Mesenchymal stem cell (in vitro differentiated cells and primary cell): ENCODE data around the gene GPC3.

ENCODE experiments used
- DNase-seq: peaks from one replicate; pipeline ENCODE4 v3.0.0-alpha.2; 2013
- H2AFZ ChIP-seq: one replicate; pipeline ENCODE4 v1.6.1; 2013; ENCODE audit warnings: low read depth, mild to moderate bottlenecking, control low read depth, inconsistent platforms, low read length, moderate library complexity
- H2AK5ac ChIP-seq: 2 replicates; pipeline ENCODE4 v1.6.1; 2013; ENCODE audit warnings: low read length, moderate library complexity, mild to moderate bottlenecking, inconsistent platforms; ENCODE audit not compliant: severe bottlenecking
- H2BK120ac ChIP-seq: one replicate; pipeline ENCODE4 v1.6.1; 2013; ENCODE audit warnings: low read depth, mild to moderate bottlenecking, inconsistent platforms, low read length, moderate library complexity
- H2BK12ac ChIP-seq, 2 experiments: one replicate each; pipeline ENCODE4 v1.6.1; 2013; ENCODE audit warnings: inconsistent platforms in 2 of 2, low read length in 2 of 2, mild to moderate bottlenecking in 2 of 2, moderate library complexity in 2 of 2, control low read depth in 1 of 2
- H2BK15ac ChIP-seq: one replicate; pipeline ENCODE4 v1.6.1; 2013; ENCODE audit warnings: mild to moderate bottlenecking, low read depth, inconsistent platforms; ENCODE audit not compliant: poor library complexity, severe bottlenecking
- H2BK5ac ChIP-seq: 2 replicates; pipeline ENCODE4 v1.6.1; 2013; ENCODE audit warnings: low read depth, mild to moderate bottlenecking, low read length, control low read depth, inconsistent platforms; ENCODE audit not compliant: poor library complexity, severe bottlenecking
- H3K14ac ChIP-seq, 2 experiments: one replicate each; pipeline ENCODE4 v1.6.1; 2013; ENCODE audit warnings: inconsistent platforms in 2 of 2, low read length in 2 of 2, control low read depth in 1 of 2, mild to moderate bottlenecking in 1 of 2, moderate library complexity in 1 of 2
- H3K18ac ChIP-seq, 2 experiments: one replicate each; pipeline ENCODE4 v1.6.1; 2013; ENCODE audit warnings: inconsistent platforms in 2 of 2, low read length in 2 of 2, control low read depth in 1 of 2, low read depth in 1 of 2, mild to moderate bottlenecking in 1 of 2
- H3K23ac ChIP-seq, 2 experiments: one replicate each; pipeline ENCODE4 v1.6.1; 2013; ENCODE audit warnings: inconsistent platforms in 2 of 2, low read length in 2 of 2, mild to moderate bottlenecking in 2 of 2, moderate library complexity in 2 of 2, control low read depth in 1 of 2
- H3K27ac ChIP-seq: 2 replicates; pipeline ENCODE4 v1.5.1; 2013; ENCODE audit warnings: mild to moderate bottlenecking, moderate library complexity, low read length, control low read depth, inconsistent platforms; ENCODE audit not compliant: poor library complexity, severe bottlenecking
- H3K27me3 ChIP-seq, 2 experiments: 2 replicates each; pipeline versions ENCODE4 v1.6.1 to v1.7.0; 2013; ENCODE audit warnings: low read length in 2 of 2, mild to moderate bottlenecking in 2 of 2, moderate library complexity in 2 of 2, control low read depth in 1 of 2, inconsistent platforms in 1 of 2; ENCODE audit not compliant: control insufficient read depth in 1 of 2, insufficient read depth in 1 of 2
- H3K36me3 ChIP-seq, 2 experiments: 2 replicates each; pipeline versions ENCODE4 v1.6.1 to v1.7.0; 2013; ENCODE audit warnings: low read length in 2 of 2, control low read depth in 1 of 2, inconsistent platforms in 1 of 2, low read depth in 1 of 2, mild to moderate bottlenecking in 1 of 2; ENCODE audit not compliant: insufficient read depth in 2 of 2, control insufficient read depth in 1 of 2
- H3K4ac ChIP-seq, 2 experiments: one replicate each; pipeline ENCODE4 v1.6.1; 2013; ENCODE audit warnings: inconsistent platforms in 2 of 2, low read length in 2 of 2, mild to moderate bottlenecking in 2 of 2, moderate library complexity in 2 of 2, control low read depth in 1 of 2, low read depth in 1 of 2
- H3K4me1 ChIP-seq: 2 replicates; pipeline ENCODE4 v1.6.1; 2013; ENCODE audit warnings: low read depth, low read length, control low read depth; ENCODE audit not compliant: control insufficient read depth, insufficient read depth
- H3K4me2 ChIP-seq: 2 replicates; pipeline ENCODE4 v1.6.1; 2013; ENCODE audit warnings: low read length, mild to moderate bottlenecking, inconsistent platforms; ENCODE audit not compliant: poor library complexity, severe bottlenecking
- H3K4me3 ChIP-seq, 2 experiments: 2 replicates each; pipeline versions ENCODE4 v1.5.1 to v1.7.0; 2013; ENCODE audit warnings: low read length in 2 of 2, mild to moderate bottlenecking in 2 of 2, control low read depth in 1 of 2, low read depth in 1 of 2; ENCODE audit not compliant: insufficient read depth in 1 of 2
- H3K79me1 ChIP-seq: replicated peaks from 2 replicates; pipeline ENCODE4 v1.6.1; 2013; ENCODE audit warnings: mild to moderate bottlenecking, control low read depth, low read length, inconsistent platforms; ENCODE audit not compliant: poor library complexity, severe bottlenecking
- H3K9ac ChIP-seq: 2 replicates; pipeline ENCODE4 v1.7.0; 2013; ENCODE audit warnings: mild to moderate bottlenecking, low read length, moderate library complexity
- H3K9me3 ChIP-seq: 2 replicates; pipeline ENCODE4 v1.7.0; 2013; ENCODE audit warnings: mild to moderate bottlenecking, low read length; ENCODE audit not compliant: control insufficient read depth
- H4K8ac ChIP-seq: one replicate; pipeline ENCODE4 v1.6.1; 2013; ENCODE audit warnings: inconsistent platforms, mild to moderate bottlenecking, low read length, moderate library complexity
- H4K91ac ChIP-seq: one replicate; pipeline ENCODE4 v1.6.1; 2013; ENCODE audit warnings: mild to moderate bottlenecking, low read length, inconsistent platforms
- WGBS: methylation state at CpG from one replicate; pipeline ENCODE4 v1.1.7; 2013; ENCODE audit warnings: mixed read lengths; 5-methylcytosine and 5-hydroxymethylcytosine counted together

The GPC3 gene

DNA sequence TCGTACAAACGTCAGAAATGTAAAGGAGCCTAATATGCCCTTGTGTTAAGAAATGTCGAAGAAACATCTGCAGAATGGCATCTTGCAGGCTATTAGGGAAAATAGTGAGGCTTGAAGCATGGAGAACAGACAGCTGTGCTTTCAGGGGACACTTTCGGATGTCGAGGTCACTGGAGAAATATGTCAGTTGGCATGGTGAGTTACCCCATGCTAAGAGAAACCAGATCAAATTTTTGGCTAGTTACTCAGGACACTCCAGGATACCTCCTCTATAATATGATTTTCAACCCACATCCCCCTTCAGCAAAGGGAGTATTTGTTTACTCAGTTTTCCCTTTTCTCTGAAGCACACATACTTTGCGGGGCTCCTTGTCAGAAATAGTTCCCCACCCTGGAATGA, 171.4 kb downstream of the GPC3 start:
- H2BK120ac ChIP-seq, result no peak overlapping the region
- 32% methylated on average over 6 of the region's 6 CpGs for WGBS
- no peak overlapping the region for H3K14ac ChIP-seq
- no peak overlapping the region for H2BK12ac ChIP-seq
- no peak overlapping the region for H2BK15ac ChIP-seq
- H3K4me3 ChIP-seq, result no peak overlapping the region
- no peak overlapping the region for H3K9ac ChIP-seq
- no peak overlapping the region for H2AK5ac ChIP-seq
- no peak for DNase-seq
- no peaks in the 10 kb centered on the region for H3K79me1 ChIP-seq
- H3K36me3 ChIP-seq, result no peaks in the 10 kb centered on the region
- H3K23ac ChIP-seq, result no peak overlapping the region
- peaks cover 0 to 3% of the 10 kb centered on the region in 2 experiments for H3K27me3 ChIP-seq
- no peak overlapping the region for H2AFZ ChIP-seq
- no peaks in the 10 kb centered on the region for H3K9me3 ChIP-seq
- no peak overlapping the region for H4K8ac ChIP-seq
- H2BK5ac ChIP-seq, result no peak overlapping the region
- no peak overlapping the region for H3K27ac ChIP-seq
- no peaks in the 10 kb centered on the region for H3K4me1 ChIP-seq
- H3K4me2 ChIP-seq, result no peak overlapping the region
- no peak overlapping the region for H3K18ac ChIP-seq
- H3K4ac ChIP-seq, result no peak overlapping the region
- no peak overlapping the region for H4K91ac ChIP-seq

DNA sequence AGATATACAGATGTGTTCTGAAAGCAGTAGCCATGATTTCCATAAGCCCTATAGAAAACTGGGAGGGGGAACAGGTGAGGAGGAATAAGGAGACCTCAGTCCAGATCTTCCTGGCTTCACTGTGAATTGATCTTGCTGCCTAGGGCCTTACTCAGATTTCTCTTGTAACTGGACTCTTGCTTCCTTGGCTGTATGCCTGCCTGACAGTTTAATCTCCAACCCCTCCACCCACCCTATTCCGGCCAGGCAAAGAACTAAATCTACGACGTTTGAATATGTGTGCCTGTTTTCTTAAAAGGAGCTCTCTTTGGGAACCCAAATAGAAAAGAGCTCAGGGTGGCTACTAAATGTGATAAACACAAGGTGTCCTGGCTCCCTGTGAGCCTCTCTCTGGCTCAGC, 173.0 kb downstream of the GPC3 start:
- no peak overlapping the region for H2BK120ac ChIP-seq
- no peak overlapping the region for H4K8ac ChIP-seq
- no peak overlapping the region for H3K18ac ChIP-seq
- H4K91ac ChIP-seq, result no peak overlapping the region
- no peak for DNase-seq
- no peaks in the 10 kb centered on the region for H3K4me1 ChIP-seq
- no peak overlapping the region for H2BK15ac ChIP-seq
- no peaks in the 10 kb centered on the region for H3K79me1 ChIP-seq
- no peak overlapping the region for H2AFZ ChIP-seq
- no CpG with 5 or more reads among the region's 3 CpGs for WGBS
- H3K14ac ChIP-seq, result no peak overlapping the region
- no peaks in the 10 kb centered on the region for H3K36me3 ChIP-seq
- H3K4me3 ChIP-seq, result no peak overlapping the region
- H2AK5ac ChIP-seq, result no peak overlapping the region
- H3K9me3 ChIP-seq, result no peaks in the 10 kb centered on the region
- H3K9ac ChIP-seq, result no peak overlapping the region
- H3K27ac ChIP-seq, result no peak overlapping the region
- H2BK12ac ChIP-seq, result no peak overlapping the region
- no peak overlapping the region for H2BK5ac ChIP-seq
- no peak overlapping the region for H3K4ac ChIP-seq
- H3K23ac ChIP-seq, result no peak overlapping the region
- H3K27me3 ChIP-seq, result peaks cover 0 to 3% of the 10 kb centered on the region in 2 experiments
- H3K4me2 ChIP-seq, result no peak overlapping the region

DNA sequence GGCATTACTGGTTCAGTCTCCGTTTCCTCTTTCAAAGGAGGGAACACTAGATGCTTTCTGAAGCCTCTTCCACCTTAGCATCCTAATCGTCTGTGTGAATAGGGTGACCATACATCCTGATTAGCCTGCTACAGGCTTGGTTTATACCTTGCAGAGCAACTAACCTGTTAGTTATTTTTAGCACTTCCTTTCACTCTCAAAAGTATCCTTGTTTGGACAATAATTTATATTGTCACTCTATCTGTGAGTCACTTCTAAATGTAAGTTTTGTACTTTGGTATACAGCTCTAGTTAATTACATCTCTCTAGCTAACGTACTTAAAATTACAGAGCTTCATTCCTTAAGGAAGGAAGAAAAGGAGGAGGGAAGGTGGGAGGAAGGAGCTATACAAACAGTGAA, 174.5 kb downstream of the GPC3 start:
- Histone ChIP-seq H3K27me3 (peaks cover 0 to 3% of the 10 kb centered on the region in 2 experiments), H3K36me3 (no peaks in the 10 kb centered on the region), H2BK5ac (no peak overlapping the region), H2AFZ (no peak overlapping the region), H3K18ac (no peak overlapping the region), H2AK5ac (no peak overlapping the region), H3K14ac (no peak overlapping the region), H3K4me1 (no peaks in the 10 kb centered on the region), H3K4me3 (no peak overlapping the region), H4K8ac (no peak overlapping the region), H4K91ac (no peak overlapping the region), H2BK120ac (no peak overlapping the region), H3K27ac (no peak overlapping the region), H3K23ac (no peak overlapping the region), H2BK12ac (no peak overlapping the region), H3K9me3 (no peaks in the 10 kb centered on the region), H3K9ac (no peak overlapping the region), H3K4ac (no peak overlapping the region), H3K79me1 (no peaks in the 10 kb centered on the region), H2BK15ac (no peak overlapping the region), H3K4me2 (no peak overlapping the region)
- DNase-seq, result no peak
- 81% methylated on average over 2 of the region's 3 CpGs for WGBS

DNA sequence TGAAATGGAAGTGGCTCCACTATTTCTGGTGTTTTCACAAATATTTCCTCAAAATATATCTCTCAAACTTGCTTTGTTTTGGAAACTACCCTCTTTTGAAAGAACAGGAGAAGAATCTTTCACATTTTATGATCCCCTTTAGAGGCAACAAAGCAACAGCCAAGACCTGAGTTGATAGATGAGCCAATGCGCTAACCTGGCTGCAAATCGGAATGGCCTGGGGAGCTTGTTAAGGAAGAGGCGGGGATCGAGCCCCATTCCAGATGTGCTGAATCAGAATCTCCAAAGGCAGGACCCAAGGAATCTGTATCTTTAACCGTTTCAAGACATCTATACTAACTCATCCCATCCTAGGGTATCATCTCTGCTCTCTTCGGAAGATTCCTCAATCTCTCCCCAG, 181.3 kb downstream of the GPC3 start:
- Histone ChIP-seq H2BK5ac (no peak overlapping the region), H3K23ac (no peak overlapping the region), H2BK120ac (no peak overlapping the region), H2AK5ac (no peak overlapping the region), H3K4ac (no peak overlapping the region), H2AFZ (no peak overlapping the region), H3K79me1 (no peaks in the 10 kb centered on the region), H3K27ac (no peak overlapping the region), H2BK15ac (no peak overlapping the region), H3K18ac (no peak overlapping the region), H3K9ac (no peak overlapping the region), H3K36me3 (no peaks in the 10 kb centered on the region), H3K4me2 (no peak overlapping the region), H3K27me3 (peaks cover 0 to 13% of the 10 kb centered on the region in 2 experiments), H4K8ac (no peak overlapping the region), H4K91ac (no peak overlapping the region), H3K4me3 (no peak overlapping the region), H2BK12ac (no peak overlapping the region), H3K4me1 (no peaks in the 10 kb centered on the region), H3K9me3 (no peaks in the 10 kb centered on the region), H3K14ac (no peak overlapping the region)
- DNase-seq, result no peak
- WGBS, result 89% methylated on average over 6 of the region's 6 CpGs
